HL-60 (cell line): ENCODE data around the gene ACTR5.
"Not testable (repeated sequence)": the region's sequence is repeated elsewhere in the genome, so short reads cannot be mapped to it uniquely, and the experiment has no call there.

Source experiments
- GABPA ChIP-seq: IDR thresholded peaks from 2 replicates; pipeline ENCODE4 v1.6.1; 2012; ENCODE audit warnings: low read depth
- POLR2AphosphoS5 ChIP-seq: IDR thresholded peaks from 2 replicates; pipeline ENCODE4 v1.6.1; 2012; ENCODE audit warnings: low read depth

- TF ChIP-seq POLR2AphosphoS5, GABPA: not testable (repeated sequence)
These were observed 65.3 kb downstream of the ACTR5 start for GRCh38 chr20:38813574-38813962.
